ENCODE results near the gene BCAP31. TPM values are rescaled to one million over a fixed set of nuclear protein-coding genes. Genes with fewer than 3 reads are reported as not detected.
A peak's percentile ranks its signal among the peaks of the same experiment; 100 is the strongest.

The BCAP31 gene
- total RNA-seq, 1 donor: 111 TPM

GRCh38 chrX:153728951-153729631 is 4.9 kb upstream of the BCAP31 start:
- TF ChIP-seq CTCF (IDR thresholded peaks at IDR 0.05; ENCODE audit: insufficient read depth, low read length): no peak
- no peak overlapping the region for H3K4me3 ChIP-seq (ENCODE audit: low read depth, low read length)
- no peak for DNase-seq (ENCODE audit: low read depth)

GRCh38 chrX:153728095-153728494 is 3.9 kb upstream of the BCAP31 start:
- no peak for TF ChIP-seq CTCF (IDR thresholded peaks at IDR 0.05; ENCODE audit: insufficient read depth, low read length)
- H3K4me3 ChIP-seq (ENCODE audit: low read depth, low read length): no peak overlapping the region
- DNase-seq (ENCODE audit: low read depth): no peak

- peak overlapping the region; percentile 48 for H3K4me3 ChIP-seq (ENCODE audit: low read depth, low read length)
- TF ChIP-seq CTCF (IDR thresholded peaks at IDR 0.05; ENCODE audit: insufficient read depth, low read length): no peak
- peak; percentile 48 for DNase-seq (ENCODE audit: low read depth)
These were observed 3.1 kb upstream of the BCAP31 start for GRCh38 chrX:153727123-153727931.

- peak overlapping the region; percentile 48 for H3K4me3 ChIP-seq (ENCODE audit: low read depth, low read length)
- peak; percentile 38 for DNase-seq (ENCODE audit: low read depth)
- no peak for TF ChIP-seq CTCF (IDR thresholded peaks at IDR 0.05; ENCODE audit: insufficient read depth, low read length)
These were observed 2.3 kb upstream of the BCAP31 start for GRCh38 chrX:153726286-153727122.

- TF ChIP-seq CTCF (IDR thresholded peaks at IDR 0.05; ENCODE audit: insufficient read depth, low read length): no peak
- no peak for DNase-seq (ENCODE audit: low read depth)
- H3K4me3 ChIP-seq (ENCODE audit: low read depth, low read length): peak overlapping the region; percentile 48
These were observed 1.7 kb upstream of the BCAP31 start for GRCh38 chrX:153725832-153726285.

- peak overlapping the region; percentile 61 for H3K4me3 ChIP-seq (ENCODE audit: low read depth, low read length)
- DNase-seq (ENCODE audit: low read depth): no peak
These were observed 1.0 kb upstream of the BCAP31 start for GRCh38 chrX:153725039-153725831.

More at GRCh38 chrX:153725039-153725831, 1.0 kb upstream of the BCAP31 start:
- no peak for TF ChIP-seq CTCF (IDR thresholded peaks at IDR 0.05; ENCODE audit: insufficient read depth, low read length)
